HEK293 (cell line): Measurements from ENCODE around the gene PPP1R1C.

Experiments used
- HOXA7 ChIP-seq: sonication (generic); formaldehyde crosslinking; IDR thresholded peaks from 2 replicates; pipeline ENCODE4 v1.8.1; 2022; ENCODE audit warnings: missing genetic modification reagents, borderline replicate concordance
- ZNF510 ChIP-seq: fragments of 450-650 bp; formaldehyde crosslinking; IDR thresholded peaks from 2 replicates; pipeline ENCODE4 v1.5.1; 2018; ENCODE audit warnings: mild to moderate bottlenecking, missing genetic modification characterization, missing biosample characterization; ENCODE audit not compliant: insufficient replicate concordance
- TF ChIP-seq, protein P1 (sequence below): fragments of 450-650 bp; formaldehyde crosslinking; IDR thresholded peaks from 2 replicates; pipeline ENCODE4 v1.5.1; 2016; ENCODE audit warnings: missing biosample characterization, missing genetic modification characterization
- TF ChIP-seq, protein P2 (sequence below): sonication (generic); formaldehyde crosslinking; IDR thresholded peaks from 2 replicates; pipeline ENCODE4 v1.8.1; 2022; ENCODE audit warnings: mild to moderate bottlenecking, moderate library complexity, missing genetic modification reagents
- TF ChIP-seq, protein P3 (sequence below): fragments of 450-650 bp; formaldehyde crosslinking; IDR thresholded peaks from 2 replicates; pipeline ENCODE4 v1.5.1; 2016; ENCODE audit warnings: missing biosample characterization, missing genetic modification characterization

DNA sequence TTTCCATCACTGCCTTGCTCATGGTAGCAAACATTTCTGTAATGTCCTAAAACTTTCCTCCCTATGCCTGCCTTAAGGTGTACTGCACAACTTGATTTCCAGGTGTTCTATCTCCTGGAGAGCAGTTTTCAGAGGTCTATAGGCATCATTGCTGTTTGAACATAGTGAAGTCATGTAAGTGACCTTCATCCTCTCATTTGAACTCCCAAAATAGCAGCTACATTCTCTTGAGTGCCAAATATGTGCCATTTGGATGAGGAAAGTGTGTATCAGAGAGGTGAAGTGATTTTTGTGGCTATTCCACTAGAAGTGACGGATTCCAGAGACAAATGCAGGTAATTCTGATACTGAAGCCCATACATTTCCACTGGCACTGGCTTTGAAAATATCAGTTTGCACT lies 3.4 kb downstream of the PPP1R1C start:
- TF ChIP-seq ZNF510 (tag by site-specific recombination): no peak
- TF ChIP-seq, protein P1, sequence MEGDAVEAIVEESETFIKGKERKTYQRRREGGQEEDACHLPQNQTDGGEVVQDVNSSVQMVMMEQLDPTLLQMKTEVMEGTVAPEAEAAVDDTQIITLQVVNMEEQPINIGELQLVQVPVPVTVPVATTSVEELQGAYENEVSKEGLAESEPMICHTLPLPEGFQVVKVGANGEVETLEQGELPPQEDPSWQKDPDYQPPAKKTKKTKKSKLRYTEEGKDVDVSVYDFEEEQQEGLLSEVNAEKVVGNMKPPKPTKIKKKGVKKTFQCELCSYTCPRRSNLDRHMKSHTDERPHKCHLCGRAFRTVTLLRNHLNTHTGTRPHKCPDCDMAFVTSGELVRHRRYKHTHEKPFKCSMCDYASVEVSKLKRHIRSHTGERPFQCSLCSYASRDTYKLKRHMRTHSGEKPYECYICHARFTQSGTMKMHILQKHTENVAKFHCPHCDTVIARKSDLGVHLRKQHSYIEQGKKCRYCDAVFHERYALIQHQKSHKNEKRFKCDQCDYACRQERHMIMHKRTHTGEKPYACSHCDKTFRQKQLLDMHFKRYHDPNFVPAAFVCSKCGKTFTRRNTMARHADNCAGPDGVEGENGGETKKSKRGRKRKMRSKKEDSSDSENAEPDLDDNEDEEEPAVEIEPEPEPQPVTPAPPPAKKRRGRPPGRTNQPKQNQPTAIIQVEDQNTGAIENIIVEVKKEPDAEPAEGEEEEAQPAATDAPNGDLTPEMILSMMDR (tag by site-specific recombination): no peak
- TF ChIP-seq, protein P2, sequence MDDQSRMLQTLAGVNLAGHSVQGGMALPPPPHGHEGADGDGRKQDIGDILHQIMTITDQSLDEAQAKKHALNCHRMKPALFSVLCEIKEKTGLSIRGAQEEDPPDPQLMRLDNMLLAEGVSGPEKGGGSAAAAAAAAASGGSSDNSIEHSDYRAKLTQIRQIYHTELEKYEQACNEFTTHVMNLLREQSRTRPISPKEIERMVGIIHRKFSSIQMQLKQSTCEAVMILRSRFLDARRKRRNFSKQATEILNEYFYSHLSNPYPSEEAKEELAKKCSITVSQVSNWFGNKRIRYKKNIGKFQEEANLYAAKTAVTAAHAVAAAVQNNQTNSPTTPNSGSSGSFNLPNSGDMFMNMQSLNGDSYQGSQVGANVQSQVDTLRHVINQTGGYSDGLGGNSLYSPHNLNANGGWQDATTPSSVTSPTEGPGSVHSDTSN: no peak
- no peak for TF ChIP-seq HOXA7 (CRISPR knock-in tag)
- TF ChIP-seq, protein P3, sequence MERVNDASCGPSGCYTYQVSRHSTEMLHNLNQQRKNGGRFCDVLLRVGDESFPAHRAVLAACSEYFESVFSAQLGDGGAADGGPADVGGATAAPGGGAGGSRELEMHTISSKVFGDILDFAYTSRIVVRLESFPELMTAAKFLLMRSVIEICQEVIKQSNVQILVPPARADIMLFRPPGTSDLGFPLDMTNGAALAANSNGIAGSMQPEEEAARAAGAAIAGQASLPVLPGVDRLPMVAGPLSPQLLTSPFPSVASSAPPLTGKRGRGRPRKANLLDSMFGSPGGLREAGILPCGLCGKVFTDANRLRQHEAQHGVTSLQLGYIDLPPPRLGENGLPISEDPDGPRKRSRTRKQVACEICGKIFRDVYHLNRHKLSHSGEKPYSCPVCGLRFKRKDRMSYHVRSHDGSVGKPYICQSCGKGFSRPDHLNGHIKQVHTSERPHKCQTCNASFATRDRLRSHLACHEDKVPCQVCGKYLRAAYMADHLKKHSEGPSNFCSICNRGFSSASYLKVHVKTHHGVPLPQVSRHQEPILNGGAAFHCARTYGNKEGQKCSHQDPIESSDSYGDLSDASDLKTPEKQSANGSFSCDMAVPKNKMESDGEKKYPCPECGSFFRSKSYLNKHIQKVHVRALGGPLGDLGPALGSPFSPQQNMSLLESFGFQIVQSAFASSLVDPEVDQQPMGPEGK: no peak
